Measurements from ENCODE around the gene PCCA. TPM values are rescaled to one million over a fixed set of nuclear protein-coding genes. Genes with fewer than 3 reads are reported as not detected.

Gene PCCA
- total and polyA plus RNA-seq, 2 donors (not counting 1 experiment from before 2014, with no cell fraction given): 4.8 to 17.4 TPM

DNA sequence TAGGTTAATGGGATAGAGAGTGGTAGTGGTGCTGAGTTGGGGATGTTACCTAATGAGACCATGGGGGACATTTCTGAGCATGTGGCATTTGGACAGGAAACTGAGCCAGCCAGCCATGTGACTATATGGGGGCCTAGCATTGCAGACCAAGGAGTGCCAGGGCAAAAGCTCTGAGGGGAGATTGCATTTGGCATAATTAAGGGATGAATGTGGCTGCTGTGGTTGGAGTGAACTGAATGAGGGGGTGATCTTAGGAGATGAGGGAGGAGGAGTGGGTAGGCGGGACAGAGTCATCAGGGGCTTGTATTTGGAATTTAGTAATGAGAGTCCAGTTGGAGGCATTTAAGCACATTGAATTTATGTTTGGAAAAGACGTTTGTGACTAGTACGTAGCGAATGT is 6.6 kb downstream of the PCCA start:
- intact Hi-C loops (cut with micrococcal nuclease): no loop called here
- H3K4me2 ChIP-seq (replicated peaks; ENCODE audit: low read depth, low read length, poor library complexity, severe bottlenecking): no peak overlapping the region
- no peak overlapping the region for H3K27ac Mint-ChIP-seq
- no peak overlapping the region for H3K4me3 ChIP-seq (ENCODE audit: control extremely low read depth in 1 of 5, extremely low read depth in 1 of 5, insufficient read depth in 1 of 5, low read depth in 2 of 5, low read length in 4 of 5)
- H3K27me3 Mint-ChIP-seq: no peaks in the 10 kb centered on the region
- no peak for TF ChIP-seq EZH2 (IDR thresholded peaks at IDR 0.05; ENCODE audit: borderline replicate concordance, insufficient read depth, low read depth, low read length, poor library complexity, severe bottlenecking)
- TF ChIP-seq, protein P1, sequence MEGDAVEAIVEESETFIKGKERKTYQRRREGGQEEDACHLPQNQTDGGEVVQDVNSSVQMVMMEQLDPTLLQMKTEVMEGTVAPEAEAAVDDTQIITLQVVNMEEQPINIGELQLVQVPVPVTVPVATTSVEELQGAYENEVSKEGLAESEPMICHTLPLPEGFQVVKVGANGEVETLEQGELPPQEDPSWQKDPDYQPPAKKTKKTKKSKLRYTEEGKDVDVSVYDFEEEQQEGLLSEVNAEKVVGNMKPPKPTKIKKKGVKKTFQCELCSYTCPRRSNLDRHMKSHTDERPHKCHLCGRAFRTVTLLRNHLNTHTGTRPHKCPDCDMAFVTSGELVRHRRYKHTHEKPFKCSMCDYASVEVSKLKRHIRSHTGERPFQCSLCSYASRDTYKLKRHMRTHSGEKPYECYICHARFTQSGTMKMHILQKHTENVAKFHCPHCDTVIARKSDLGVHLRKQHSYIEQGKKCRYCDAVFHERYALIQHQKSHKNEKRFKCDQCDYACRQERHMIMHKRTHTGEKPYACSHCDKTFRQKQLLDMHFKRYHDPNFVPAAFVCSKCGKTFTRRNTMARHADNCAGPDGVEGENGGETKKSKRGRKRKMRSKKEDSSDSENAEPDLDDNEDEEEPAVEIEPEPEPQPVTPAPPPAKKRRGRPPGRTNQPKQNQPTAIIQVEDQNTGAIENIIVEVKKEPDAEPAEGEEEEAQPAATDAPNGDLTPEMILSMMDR (IDR thresholded peaks at IDR 0.05): no peak
- no peak overlapping the region for H3K9ac ChIP-seq (ENCODE audit: low read length)
- POLR2A ChIA-PET: no interaction called here
- H2AFZ ChIP-seq (ENCODE audit: insufficient read depth, low read depth, low read length, poor library complexity, severe bottlenecking): no peak overlapping the region
- DNase-seq: no peak
- no peaks in the 10 kb centered on the region for H3K9me3 ChIP-seq (ENCODE audit: control extremely low read depth in 1 of 3, control insufficient read depth in 2 of 3, insufficient read depth in 1 of 3, low read length in 2 of 3)
- H3K36me3 ChIP-seq (replicated peaks in 1 of 2; ENCODE audit: control extremely low read depth in 1 of 2, control insufficient read depth in 1 of 2, extremely low read depth in 1 of 2, insufficient read depth in 2 of 2, low read length in 1 of 2): no peaks in the 10 kb centered on the region
- ATAC-seq (ENCODE audit: low read depth): no peak
- H3K4me3 Mint-ChIP-seq: no peak overlapping the region
- H3K27me3 ChIP-seq (replicated peaks in 1 of 4; ENCODE audit: control extremely low read depth in 1 of 4, control insufficient read depth in 3 of 4, insufficient read depth in 4 of 4, low read length in 3 of 4): no peaks in the 10 kb centered on the region
- CTCF ChIA-PET: no interaction called here
- peaks cover 0 to 1% of the 10 kb centered on the region in 2 donors for H3K4me1 ChIP-seq (ENCODE audit: control insufficient read depth in 2 of 2, insufficient read depth in 2 of 2, low read length in 2 of 2)
- no peaks in the 10 kb centered on the region for H4K20me1 ChIP-seq (ENCODE audit: control insufficient read depth, insufficient read depth, low read length, poor library complexity, severe bottlenecking)
- 96% methylated on average over 4 of the region's 4 CpGs for WGBS (ENCODE audit: insufficient coverage)
- peaks cover 14% of the 10 kb centered on the region for H3K79me2 ChIP-seq (ENCODE audit: control insufficient read depth, insufficient read depth, low read length)
- H3K27ac ChIP-seq (ENCODE audit: low read length in 2 of 2): no peak overlapping the region
- H3K9me3 Mint-ChIP-seq (ENCODE audit: insufficient read depth): no peaks in the 10 kb centered on the region
- H3K4me1 Mint-ChIP-seq: peaks cover 9% of the 10 kb centered on the region

DNA sequence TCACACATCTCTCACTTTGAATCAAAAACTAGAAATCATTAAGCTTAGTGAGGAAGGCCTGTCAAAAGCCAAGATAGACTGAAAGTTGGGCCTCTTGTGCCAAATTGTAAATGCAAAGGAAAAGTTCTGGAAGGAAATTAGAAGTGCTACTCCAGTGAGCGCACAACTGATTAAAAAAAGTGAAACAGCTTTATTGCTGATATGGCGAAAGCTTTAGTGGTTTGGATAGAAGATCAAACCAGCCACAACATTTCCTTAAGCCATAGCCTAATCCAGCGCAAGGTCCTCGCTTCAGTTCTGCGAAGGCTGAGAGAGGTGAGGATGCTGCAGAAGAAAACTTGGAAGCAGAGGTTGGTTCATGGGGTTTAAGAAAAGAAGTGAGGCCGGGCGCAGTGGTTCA is 7.6 kb downstream of the PCCA start:
- Mint-ChIP-seq H3K9me3 (ENCODE audit: insufficient read depth) (no peaks in the 10 kb centered on the region), H3K27ac (no peak overlapping the region), H3K27me3 (no peaks in the 10 kb centered on the region), H3K4me1 (peaks cover 3% of the 10 kb centered on the region), H3K4me3 (no peak overlapping the region)
- Histone ChIP-seq H3K27me3 (replicated peaks in 1 of 4; ENCODE audit: control extremely low read depth in 1 of 4, control insufficient read depth in 3 of 4, insufficient read depth in 4 of 4, low read length in 3 of 4) (no peaks in the 10 kb centered on the region), H3K4me2 (replicated peaks; ENCODE audit: low read depth, low read length, poor library complexity, severe bottlenecking) (no peak overlapping the region), H3K27ac (ENCODE audit: low read length in 2 of 2) (no peak overlapping the region), H4K20me1 (ENCODE audit: control insufficient read depth, insufficient read depth, low read length, poor library complexity, severe bottlenecking) (no peaks in the 10 kb centered on the region), H3K9me3 (ENCODE audit: control extremely low read depth in 1 of 3, control insufficient read depth in 2 of 3, insufficient read depth in 1 of 3, low read length in 2 of 3) (no peaks in the 10 kb centered on the region), H3K4me3 (ENCODE audit: control extremely low read depth in 1 of 5, extremely low read depth in 1 of 5, insufficient read depth in 1 of 5, low read depth in 2 of 5, low read length in 4 of 5) (no peak overlapping the region), H2AFZ (ENCODE audit: insufficient read depth, low read depth, low read length, poor library complexity, severe bottlenecking) (no peak overlapping the region), H3K4me1 (ENCODE audit: control insufficient read depth in 2 of 2, insufficient read depth in 2 of 2, low read length in 2 of 2) (no peaks in the 10 kb centered on the region), H3K79me2 (ENCODE audit: control insufficient read depth, insufficient read depth, low read length) (peaks cover 14% of the 10 kb centered on the region), H3K36me3 (replicated peaks in 1 of 2; ENCODE audit: control extremely low read depth in 1 of 2, control insufficient read depth in 1 of 2, extremely low read depth in 1 of 2, insufficient read depth in 2 of 2, low read length in 1 of 2) (no peaks in the 10 kb centered on the region), H3K9ac (ENCODE audit: low read length) (no peak overlapping the region)
- ChIA-PET POLR2A (no interaction called here), CTCF (no interaction called here)
- no peak for ATAC-seq (ENCODE audit: low read depth)
- TF ChIP-seq, protein P1 (IDR thresholded peaks at IDR 0.05): no peak
- TF ChIP-seq EZH2 (IDR thresholded peaks at IDR 0.05; ENCODE audit: borderline replicate concordance, insufficient read depth, low read depth, low read length, poor library complexity, severe bottlenecking): no peak
- intact Hi-C loops (cut with micrococcal nuclease): no loop called here
- WGBS (ENCODE audit: insufficient coverage): 100% methylated on average over 2 of the region's 7 CpGs
- no peak for DNase-seq
